ENCODE results near the gene LNX1.
"Not testable (repeated sequence)": the region's sequence is repeated elsewhere in the genome, so short reads cannot be mapped to it uniquely, and the experiment has no call there.

Gene LNX1

GRCh38 chr4:53453385-53453784, 137.9 kb downstream of the LNX1 start:
- H3K36me3 Mint-ChIP-seq (ENCODE audit: low read depth), result peaks cover 32% of the 10 kb centered on the region
- no peaks in the 10 kb centered on the region for H3K9me3 Mint-ChIP-seq
- no peaks in the 10 kb centered on the region for H3K27me3 Mint-ChIP-seq (ENCODE audit: low read depth)
- H3K4me3 Mint-ChIP-seq, result no peak overlapping the region
- peaks cover 2% of the 10 kb centered on the region for H3K4me1 Mint-ChIP-seq (ENCODE audit: low read depth)
- DNase-seq (ENCODE audit: low spot score), result no peak
- no peak overlapping the region for H3K27ac Mint-ChIP-seq

GRCh38 chr4:53450773-53451172, 140.5 kb downstream of the LNX1 start:
- no peaks in the 10 kb centered on the region for H3K9me3 Mint-ChIP-seq
- peaks cover 37% of the 10 kb centered on the region for H3K36me3 Mint-ChIP-seq (ENCODE audit: low read depth)
- H3K4me1 Mint-ChIP-seq (ENCODE audit: low read depth), result peaks cover 2% of the 10 kb centered on the region
- no peak overlapping the region for H3K4me3 Mint-ChIP-seq
- no peak for DNase-seq (ENCODE audit: low spot score)
- no peak overlapping the region for H3K27ac Mint-ChIP-seq
- no peaks in the 10 kb centered on the region for H3K27me3 Mint-ChIP-seq (ENCODE audit: low read depth)

GRCh38 chr4:53444954-53445353, 146.3 kb downstream of the LNX1 start:
- H3K4me1 Mint-ChIP-seq (ENCODE audit: low read depth), result peaks cover under 1% of the 10 kb centered on the region
- H3K9me3 Mint-ChIP-seq, result no peaks in the 10 kb centered on the region
- H3K27me3 Mint-ChIP-seq (ENCODE audit: low read depth), result no peaks in the 10 kb centered on the region
- no peak for DNase-seq (ENCODE audit: low spot score)
- peaks cover 33% of the 10 kb centered on the region for H3K36me3 Mint-ChIP-seq (ENCODE audit: low read depth)
- H3K27ac Mint-ChIP-seq, result no peak overlapping the region
- H3K4me3 Mint-ChIP-seq, result no peak overlapping the region

- peaks cover 1% of the 10 kb centered on the region for H3K4me1 Mint-ChIP-seq (ENCODE audit: low read depth)
- H3K27ac Mint-ChIP-seq, result no peak overlapping the region
- H3K27me3 Mint-ChIP-seq (ENCODE audit: low read depth), result no peaks in the 10 kb centered on the region
- no peaks in the 10 kb centered on the region for H3K9me3 Mint-ChIP-seq
- no peak overlapping the region for H3K4me3 Mint-ChIP-seq
- no peak for DNase-seq (ENCODE audit: low spot score)
- H3K36me3 Mint-ChIP-seq (ENCODE audit: low read depth), result peaks cover 43% of the 10 kb centered on the region
These were observed 149.7 kb downstream of the LNX1 start for GRCh38 chr4:53441564-53441963.

- Mint-ChIP-seq H3K4me3 (no peak overlapping the region), H3K27ac (no peak overlapping the region), H3K9me3 (no peaks in the 10 kb centered on the region), H3K4me1 (ENCODE audit: low read depth) (peaks cover 8% of the 10 kb centered on the region), H3K27me3 (ENCODE audit: low read depth) (no peaks in the 10 kb centered on the region), H3K36me3 (ENCODE audit: low read depth) (peaks cover 36% of the 10 kb centered on the region)
- DNase-seq (ENCODE audit: low spot score), result no peak
These were observed 155.0 kb downstream of the LNX1 start for GRCh38 chr4:53436251-53436650.

GRCh38 chr4:53432528-53433424, 158.5 kb downstream of the LNX1 start:
- Mint-ChIP-seq H3K27ac (no peak overlapping the region), H3K36me3 (ENCODE audit: low read depth) (peaks cover 43% of the 10 kb centered on the region), H3K4me1 (ENCODE audit: low read depth) (peaks cover 14% of the 10 kb centered on the region)

GRCh38 chr4:53431052-53431451, 160.2 kb downstream of the LNX1 start:
- H3K36me3 Mint-ChIP-seq (ENCODE audit: low read depth), result peaks cover 42% of the 10 kb centered on the region
- H3K27me3 Mint-ChIP-seq (ENCODE audit: low read depth), result no peaks in the 10 kb centered on the region
- no peak overlapping the region for H3K4me3 Mint-ChIP-seq
- peaks cover 14% of the 10 kb centered on the region for H3K4me1 Mint-ChIP-seq (ENCODE audit: low read depth)
- H3K9me3 Mint-ChIP-seq, result no peaks in the 10 kb centered on the region
- DNase-seq (ENCODE audit: low spot score), result no peak
- no peak overlapping the region for H3K27ac Mint-ChIP-seq

More at GRCh38 chr4:53432528-53433424, 158.5 kb downstream of the LNX1 start:
- DNase-seq (ENCODE audit: low spot score), result no peak
- Mint-ChIP-seq H3K4me3 (no peak overlapping the region), H3K9me3 (no peaks in the 10 kb centered on the region), H3K27me3 (ENCODE audit: low read depth) (no peaks in the 10 kb centered on the region)

GRCh38 chr4:53427366-53427765, 163.9 kb downstream of the LNX1 start:
- Mint-ChIP-seq H3K9me3 (no peaks in the 10 kb centered on the region), H3K36me3 (ENCODE audit: low read depth) (peaks cover 33% of the 10 kb centered on the region), H3K4me3 (no peak overlapping the region), H3K27ac (no peak overlapping the region), H3K4me1 (ENCODE audit: low read depth) (peaks cover 13% of the 10 kb centered on the region), H3K27me3 (ENCODE audit: low read depth) (no peaks in the 10 kb centered on the region)
- no peak for DNase-seq (ENCODE audit: low spot score)

- no peaks in the 10 kb centered on the region for H3K27me3 Mint-ChIP-seq (ENCODE audit: low read depth)
- no peak overlapping the region for H3K4me3 Mint-ChIP-seq
- no peak overlapping the region for H3K27ac Mint-ChIP-seq
- peaks cover 2% of the 10 kb centered on the region for H3K4me1 Mint-ChIP-seq (ENCODE audit: low read depth)
- H3K9me3 Mint-ChIP-seq, result no peaks in the 10 kb centered on the region
- H3K36me3 Mint-ChIP-seq (ENCODE audit: low read depth), result peaks cover 20% of the 10 kb centered on the region
- DNase-seq (ENCODE audit: low spot score), result no peak
These were observed 167.0 kb downstream of the LNX1 start for GRCh38 chr4:53424280-53424679.

GRCh38 chr4:53422367-53422766, 168.9 kb downstream of the LNX1 start:
- Mint-ChIP-seq H3K4me3 (no peak overlapping the region), H3K27ac (no peak overlapping the region), H3K4me1 (ENCODE audit: low read depth) (peaks cover 4% of the 10 kb centered on the region), H3K9me3 (no peaks in the 10 kb centered on the region), H3K27me3 (ENCODE audit: low read depth) (no peaks in the 10 kb centered on the region), H3K36me3 (ENCODE audit: low read depth) (peaks cover 13% of the 10 kb centered on the region)
- DNase-seq (ENCODE audit: low spot score), result no peak

- H3K4me3 Mint-ChIP-seq, result no peak overlapping the region
- H3K27me3 Mint-ChIP-seq (ENCODE audit: low read depth), result no peaks in the 10 kb centered on the region
- H3K36me3 Mint-ChIP-seq (ENCODE audit: low read depth), result peaks cover 13% of the 10 kb centered on the region
- no peak for DNase-seq (ENCODE audit: low spot score)
- no peaks in the 10 kb centered on the region for H3K9me3 Mint-ChIP-seq
- no peak overlapping the region for H3K27ac Mint-ChIP-seq
- peaks cover 4% of the 10 kb centered on the region for H3K4me1 Mint-ChIP-seq (ENCODE audit: low read depth)
These were observed 169.5 kb downstream of the LNX1 start for GRCh38 chr4:53421791-53422190.

GRCh38 chr4:53419208-53419607, 172.1 kb downstream of the LNX1 start:
- Mint-ChIP-seq H3K4me1 (ENCODE audit: low read depth) (peaks cover 9% of the 10 kb centered on the region), H3K4me3 (no peak overlapping the region), H3K27me3 (ENCODE audit: low read depth) (no peaks in the 10 kb centered on the region), H3K27ac (no peak overlapping the region), H3K36me3 (ENCODE audit: low read depth) (peaks cover 13% of the 10 kb centered on the region), H3K9me3 (no peaks in the 10 kb centered on the region)
- no peak for DNase-seq (ENCODE audit: low spot score)

- not testable (repeated sequence) for H3K27ac Mint-ChIP-seq
- H3K36me3 Mint-ChIP-seq (ENCODE audit: low read depth), result peaks cover 43% of the 10 kb centered on the region
These were observed 181.8 kb downstream of the LNX1 start for GRCh38 chr4:53409479-53409878.

More at GRCh38 chr4:53409479-53409878, 181.8 kb downstream of the LNX1 start:
- peaks cover 15% of the 10 kb centered on the region for H3K4me1 Mint-ChIP-seq (ENCODE audit: low read depth)
- H3K9me3 Mint-ChIP-seq; H3K4me3 Mint-ChIP-seq; H3K27me3 Mint-ChIP-seq (ENCODE audit: low read depth); DNase-seq (ENCODE audit: low spot score): not testable (repeated sequence)
